Measurements from ENCODE around the gene MUC2. TPM values are rescaled to one million over a fixed set of nuclear protein-coding genes. Genes with fewer than 3 reads are reported as not detected.
A peak's percentile ranks its signal among the peaks of the same experiment; 100 is the strongest.

Gene MUC2
- polyA plus RNA-seq, 1 donor = 94.8 TPM

DNA sequence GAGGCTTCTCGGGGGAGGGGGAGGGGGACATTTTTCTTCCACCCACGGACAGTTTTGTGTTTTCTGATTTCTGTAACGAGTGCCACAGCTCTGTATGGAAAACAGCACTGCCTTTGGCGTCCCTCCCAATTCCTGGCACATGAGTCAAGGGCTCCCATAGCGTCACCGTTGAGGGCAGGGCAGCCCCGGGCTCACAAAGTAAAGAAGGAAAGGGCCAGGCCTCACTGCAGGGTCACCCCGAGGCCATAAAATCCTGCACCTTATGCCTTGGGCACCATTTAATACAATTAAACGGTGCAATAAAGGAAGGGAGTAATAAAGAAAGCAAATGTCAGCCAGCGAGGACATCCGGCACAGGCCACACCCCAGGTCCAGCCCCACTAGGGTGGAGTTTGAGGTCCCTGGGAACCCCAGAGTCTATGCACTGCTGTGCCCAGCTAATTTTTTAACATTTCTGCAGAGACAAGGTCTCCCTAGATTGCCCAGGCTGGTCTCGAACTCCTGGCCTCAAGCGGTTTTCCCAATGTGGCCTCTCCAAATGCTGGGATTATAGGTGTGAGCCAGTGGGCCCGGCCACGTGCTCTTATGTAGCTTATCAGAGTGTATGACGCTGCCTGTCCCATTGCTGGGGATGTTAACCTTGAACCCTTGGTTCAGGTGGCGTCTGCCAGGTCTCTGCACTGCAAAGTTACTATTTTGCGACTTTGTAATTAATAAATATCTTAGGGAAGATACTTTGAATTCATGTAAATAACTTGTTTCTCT is 13.6 kb upstream of the MUC2 start:
- H3K9me3 ChIP-seq (ENCODE audit: control insufficient read depth, low read depth, low read length) = peaks cover 8% of the 10 kb centered on the region
- H3K27ac ChIP-seq (ENCODE audit: low read length) = peak overlapping the region; percentile 39
- no peak overlapping the region for H3K4me3 ChIP-seq (ENCODE audit: low read length)
- H3K36me3 ChIP-seq (ENCODE audit: control insufficient read depth, insufficient read depth, low read length) = no peaks in the 10 kb centered on the region
- peaks cover 4% of the 10 kb centered on the region for H3K4me1 ChIP-seq (ENCODE audit: control insufficient read depth, insufficient read depth, low read length)
- no peaks in the 10 kb centered on the region for H3K27me3 ChIP-seq (ENCODE audit: control insufficient read depth, insufficient read depth, low read length)
- DNase-seq = peak; percentile 65 to 80
- WGBS (ENCODE audit: insufficient coverage, low lambda C conversion rate) = no CpG with 5 or more reads among the region's 18 CpGs

DNA sequence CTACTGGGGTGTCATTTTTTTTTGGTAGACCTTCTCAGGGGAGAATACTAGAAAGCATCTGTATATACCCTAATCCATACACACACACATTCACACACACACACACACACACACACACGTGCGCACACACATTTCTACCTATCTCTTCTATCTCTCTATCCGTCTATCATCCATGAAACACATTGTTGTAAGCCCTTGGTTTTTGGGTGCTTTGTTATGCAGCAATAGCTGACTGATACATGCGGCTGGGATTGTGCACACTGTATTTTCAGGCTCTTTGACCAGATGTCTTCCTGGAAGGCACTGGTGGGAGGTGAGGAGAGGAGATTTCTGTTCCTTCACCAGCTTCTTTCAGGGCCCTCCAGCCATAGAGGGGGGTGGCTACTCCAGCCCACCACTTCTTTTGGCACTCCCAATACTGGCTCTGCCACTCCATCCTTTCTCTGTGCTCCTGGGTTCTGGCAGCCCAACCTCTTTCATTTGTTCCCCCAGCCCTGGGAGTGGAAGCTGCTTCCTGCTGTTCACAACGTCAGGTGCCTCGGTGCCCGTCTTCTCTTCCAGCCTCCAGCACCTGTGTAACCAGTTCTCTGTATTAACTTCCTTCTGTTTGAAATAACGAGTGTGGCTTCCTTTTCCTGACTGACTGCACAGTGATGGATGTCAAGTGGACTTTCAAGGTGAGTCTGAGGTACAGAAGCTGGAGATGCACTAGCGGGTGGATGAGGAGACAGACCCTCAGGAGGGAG is 12.4 kb upstream of the MUC2 start:
- DNase-seq = no peak

DNA sequence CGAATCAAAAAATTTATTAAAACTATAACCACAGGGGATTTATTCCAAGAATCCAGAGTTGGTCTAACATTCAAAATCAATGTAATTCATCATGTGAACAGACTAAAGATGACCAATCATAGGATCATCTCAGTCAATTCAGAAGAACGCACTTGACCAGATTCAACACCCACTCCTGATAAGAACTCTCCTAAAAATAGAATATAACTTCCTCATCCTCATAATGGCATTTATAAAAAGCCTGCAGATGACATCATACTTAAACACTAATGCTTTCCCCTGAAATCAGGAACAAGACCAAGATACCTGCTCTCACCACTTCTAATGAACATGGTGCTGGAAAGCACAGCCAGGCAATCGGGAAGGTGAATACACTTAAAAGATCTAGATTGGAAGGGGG is 10.5 kb upstream of the MUC2 start:
- 57% methylated on average over 1 of the region's 3 CpGs for WGBS (ENCODE audit: insufficient coverage, low lambda C conversion rate)
- H3K27me3 ChIP-seq (ENCODE audit: control insufficient read depth, insufficient read depth, low read length) = no peaks in the 10 kb centered on the region
- no peaks in the 10 kb centered on the region for H3K36me3 ChIP-seq (ENCODE audit: control insufficient read depth, insufficient read depth, low read length)
- H3K9me3 ChIP-seq (ENCODE audit: control insufficient read depth, low read depth, low read length) = peaks cover 8% of the 10 kb centered on the region
- peaks cover 4% of the 10 kb centered on the region for H3K4me1 ChIP-seq (ENCODE audit: control insufficient read depth, insufficient read depth, low read length)
- no peak overlapping the region for H3K4me3 ChIP-seq (ENCODE audit: low read length)
- no peak for DNase-seq
- no peak overlapping the region for H3K27ac ChIP-seq (ENCODE audit: low read length)

More for the DNA sequence above, 12.4 kb upstream of the MUC2 start:
- Histone ChIP-seq H3K4me1 (ENCODE audit: control insufficient read depth, insufficient read depth, low read length) (peaks cover 4% of the 10 kb centered on the region), H3K36me3 (ENCODE audit: control insufficient read depth, insufficient read depth, low read length) (no peaks in the 10 kb centered on the region), H3K27ac (ENCODE audit: low read length) (no peak overlapping the region), H3K4me3 (ENCODE audit: low read length) (no peak overlapping the region), H3K9me3 (ENCODE audit: control insufficient read depth, low read depth, low read length) (peaks cover 8% of the 10 kb centered on the region), H3K27me3 (ENCODE audit: control insufficient read depth, insufficient read depth, low read length) (no peaks in the 10 kb centered on the region)
- 80% methylated on average over 1 of the region's 9 CpGs for WGBS (ENCODE audit: insufficient coverage, low lambda C conversion rate)

DNA sequence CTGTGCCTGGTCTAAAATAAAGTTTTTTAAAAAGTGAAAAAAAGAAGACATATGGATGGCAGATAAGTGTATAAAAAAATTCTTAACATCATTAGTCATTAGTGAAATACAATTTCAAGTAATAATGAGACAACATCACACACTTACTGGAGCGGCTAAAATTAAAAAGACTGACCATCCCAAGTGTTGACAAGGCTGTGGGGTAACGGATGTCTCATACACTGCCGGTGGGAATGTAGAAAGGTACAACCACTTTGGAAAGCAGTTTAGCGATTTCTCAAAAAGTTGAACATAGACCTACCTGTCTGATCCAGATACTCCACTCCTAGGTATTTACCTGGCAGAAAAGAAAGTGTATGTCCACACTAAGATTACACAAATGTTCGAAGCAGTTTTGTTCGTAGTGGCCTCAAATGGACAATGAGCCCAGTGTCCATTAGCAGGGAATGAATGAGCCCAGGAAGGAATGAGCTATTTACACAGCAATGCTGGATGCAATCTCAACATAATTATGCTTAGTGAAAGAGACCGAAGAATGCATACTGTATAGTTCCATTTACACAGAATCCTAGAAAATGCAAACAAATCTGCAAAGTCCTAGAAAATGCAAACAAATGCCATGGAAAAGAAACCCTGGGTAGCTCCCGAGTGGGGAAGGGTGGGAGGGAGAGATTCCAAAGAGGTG is 6.7 kb upstream of the MUC2 start:
- Histone ChIP-seq H3K4me1 (ENCODE audit: control insufficient read depth, insufficient read depth, low read length) (peaks cover 6% of the 10 kb centered on the region), H3K27ac (ENCODE audit: low read length) (no peak overlapping the region), H3K9me3 (ENCODE audit: control insufficient read depth, low read depth, low read length) (no peaks in the 10 kb centered on the region), H3K36me3 (ENCODE audit: control insufficient read depth, insufficient read depth, low read length) (no peaks in the 10 kb centered on the region), H3K27me3 (ENCODE audit: control insufficient read depth, insufficient read depth, low read length) (no peaks in the 10 kb centered on the region), H3K4me3 (ENCODE audit: low read length) (no peak overlapping the region)
- no peak for DNase-seq
- 100% methylated on average over 1 of the region's 8 CpGs for WGBS (ENCODE audit: insufficient coverage, low lambda C conversion rate)

DNA sequence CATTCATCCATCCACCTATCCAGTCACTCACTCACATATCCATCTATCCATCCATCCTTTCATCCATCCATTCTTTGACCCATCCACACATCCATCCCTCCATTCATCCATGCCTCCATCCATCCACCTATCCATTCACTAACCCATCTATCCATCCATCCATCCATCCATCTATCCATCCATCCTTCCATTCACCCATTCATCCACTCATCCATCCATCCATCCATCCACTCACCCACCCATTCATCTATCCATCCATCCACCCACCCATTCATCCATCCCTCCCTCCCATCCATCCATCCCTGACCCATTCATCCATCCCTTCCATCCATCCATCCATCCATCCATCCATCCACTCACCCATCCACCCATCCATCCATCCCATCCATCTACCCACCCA is 4.9 kb upstream of the MUC2 start:
- no peak overlapping the region for H3K4me3 ChIP-seq (ENCODE audit: low read length)
- peaks cover 4% of the 10 kb centered on the region for H3K9me3 ChIP-seq (ENCODE audit: control insufficient read depth, low read depth, low read length)
- no peaks in the 10 kb centered on the region for H3K27me3 ChIP-seq (ENCODE audit: control insufficient read depth, insufficient read depth, low read length)
- H3K36me3 ChIP-seq (ENCODE audit: control insufficient read depth, insufficient read depth, low read length) = no peaks in the 10 kb centered on the region
- no peak overlapping the region for H3K27ac ChIP-seq (ENCODE audit: low read length)
- no peak for DNase-seq
- H3K4me1 ChIP-seq (ENCODE audit: control insufficient read depth, insufficient read depth, low read length) = peaks cover 22% of the 10 kb centered on the region

DNA sequence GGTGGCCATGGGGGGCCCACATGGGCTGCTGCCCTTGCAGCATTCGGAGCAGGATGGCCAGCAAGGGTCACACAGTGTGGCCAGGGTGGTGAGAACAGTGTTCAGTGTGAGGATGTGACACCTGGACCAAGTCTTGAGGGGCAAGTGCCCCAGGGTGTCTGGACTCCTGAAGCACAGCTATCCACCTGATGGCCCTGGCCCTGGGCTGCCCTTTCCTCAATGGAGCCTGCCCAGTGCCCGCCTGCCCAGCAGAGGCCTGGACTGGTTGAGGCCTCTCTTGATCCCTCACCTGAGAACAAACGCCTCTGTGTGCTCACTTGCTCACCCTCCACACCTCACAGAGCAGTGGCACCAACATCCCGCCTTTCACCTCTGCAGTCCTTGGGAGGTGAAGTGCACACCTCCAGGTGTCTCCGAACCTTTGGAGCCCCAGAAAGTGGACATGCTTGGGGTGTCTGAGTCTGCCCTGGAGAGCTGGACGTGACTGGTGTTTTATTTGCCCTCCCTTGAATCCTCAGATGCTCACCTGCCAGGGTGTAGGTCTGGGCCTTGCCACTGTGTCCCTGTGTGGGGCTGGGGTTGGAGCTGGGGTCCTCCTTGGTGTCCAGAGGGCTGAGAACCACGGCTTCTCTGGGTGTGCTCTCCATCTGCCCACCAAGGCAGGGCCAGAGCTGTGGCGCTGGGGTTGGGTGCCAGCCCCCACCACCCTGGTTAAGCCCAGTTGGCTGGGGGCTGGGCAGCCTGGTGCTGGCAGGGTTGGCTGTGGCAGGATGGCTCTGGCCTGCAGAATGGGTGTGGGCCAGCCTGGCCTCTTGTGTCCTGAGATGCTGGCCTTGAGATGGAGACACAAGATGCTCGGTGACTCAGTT is 3.8 kb upstream of the MUC2 start:
- H3K27me3 ChIP-seq (ENCODE audit: control insufficient read depth, insufficient read depth, low read length) = no peaks in the 10 kb centered on the region

GRCh38 chr11:1071571-1072115 is 3.0 kb upstream of the MUC2 start:
- no CpG with 5 or more reads among the region's 21 CpGs for WGBS (ENCODE audit: insufficient coverage, low lambda C conversion rate)
- Histone ChIP-seq H3K9me3 (ENCODE audit: control insufficient read depth, low read depth, low read length) (peaks cover 4% of the 10 kb centered on the region), H3K36me3 (ENCODE audit: control insufficient read depth, insufficient read depth, low read length) (no peaks in the 10 kb centered on the region), H3K27ac (ENCODE audit: low read length) (no peak overlapping the region), H3K4me1 (ENCODE audit: control insufficient read depth, insufficient read depth, low read length) (peaks cover 22% of the 10 kb centered on the region), H3K4me3 (ENCODE audit: low read length) (no peak overlapping the region), H3K27me3 (ENCODE audit: control insufficient read depth, insufficient read depth, low read length) (no peaks in the 10 kb centered on the region)
- no peak for DNase-seq

More for the DNA sequence above, 3.8 kb upstream of the MUC2 start:
- no peak overlapping the region for H3K4me3 ChIP-seq (ENCODE audit: low read length)
- WGBS (ENCODE audit: insufficient coverage, low lambda C conversion rate) = no CpG with 5 or more reads among the region's 9 CpGs
- H3K4me1 ChIP-seq (ENCODE audit: control insufficient read depth, insufficient read depth, low read length) = peaks cover 22% of the 10 kb centered on the region
- peaks cover 4% of the 10 kb centered on the region for H3K9me3 ChIP-seq (ENCODE audit: control insufficient read depth, low read depth, low read length)
- no peak for DNase-seq
- no peak overlapping the region for H3K27ac ChIP-seq (ENCODE audit: low read length)
- no peaks in the 10 kb centered on the region for H3K36me3 ChIP-seq (ENCODE audit: control insufficient read depth, insufficient read depth, low read length)

DNA sequence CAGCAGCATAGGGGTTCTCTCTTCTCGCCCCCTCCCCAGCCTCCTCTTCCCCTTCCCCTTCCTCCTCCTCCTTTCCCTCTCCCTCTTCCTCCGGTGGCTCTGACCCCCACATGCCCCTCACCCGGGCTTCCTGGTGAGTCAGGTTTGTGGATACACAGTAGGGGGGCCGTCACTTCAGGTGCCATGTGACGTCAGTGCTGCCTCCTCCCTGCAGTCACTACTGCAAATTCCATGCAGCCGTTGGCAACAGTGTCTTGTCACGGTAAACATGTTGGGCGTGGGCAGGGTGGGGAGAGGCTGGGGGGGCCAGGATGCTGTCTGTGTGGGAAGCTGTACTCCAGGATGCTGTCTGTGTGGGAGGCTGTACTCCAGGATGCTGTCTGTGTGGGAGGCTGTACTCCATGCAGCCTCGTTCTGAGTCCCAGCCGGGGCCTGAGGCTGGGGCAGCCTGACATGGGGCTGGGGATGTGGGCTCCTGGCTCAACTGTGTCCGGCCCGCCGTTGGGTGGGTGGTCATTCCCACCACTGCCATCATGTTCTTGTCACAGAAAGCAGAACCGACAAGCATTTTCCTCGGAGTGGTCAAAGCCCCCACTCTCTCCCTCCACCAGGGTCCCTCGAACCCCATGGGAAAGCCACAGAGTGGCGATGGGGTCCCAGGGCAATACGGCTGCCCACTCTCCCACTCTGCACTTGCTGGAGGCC is 2.4 kb upstream of the MUC2 start:
- Histone ChIP-seq H3K27me3 (ENCODE audit: control insufficient read depth, insufficient read depth, low read length) (no peaks in the 10 kb centered on the region), H3K9me3 (ENCODE audit: control insufficient read depth, low read depth, low read length) (peaks cover 6% of the 10 kb centered on the region), H3K27ac (ENCODE audit: low read length) (no peak overlapping the region), H3K4me3 (ENCODE audit: low read length) (no peak overlapping the region), H3K36me3 (ENCODE audit: control insufficient read depth, insufficient read depth, low read length) (no peaks in the 10 kb centered on the region), H3K4me1 (ENCODE audit: control insufficient read depth, insufficient read depth, low read length) (peaks cover 22% of the 10 kb centered on the region)
- peak; percentile 49 to 53 for DNase-seq
- no CpG with 5 or more reads among the region's 18 CpGs for WGBS (ENCODE audit: insufficient coverage, low lambda C conversion rate)

- no CpG with 5 or more reads among the region's 9 CpGs for WGBS (ENCODE audit: insufficient coverage, low lambda C conversion rate)
- Histone ChIP-seq H3K27me3 (ENCODE audit: control insufficient read depth, insufficient read depth, low read length) (no peaks in the 10 kb centered on the region), H3K4me1 (ENCODE audit: control insufficient read depth, insufficient read depth, low read length) (peaks cover 22% of the 10 kb centered on the region), H3K36me3 (ENCODE audit: control insufficient read depth, insufficient read depth, low read length) (no peaks in the 10 kb centered on the region), H3K9me3 (ENCODE audit: control insufficient read depth, low read depth, low read length) (peaks cover 11% of the 10 kb centered on the region), H3K4me3 (ENCODE audit: low read length) (no peak overlapping the region), H3K27ac (ENCODE audit: low read length) (no peak overlapping the region)
- no peak for DNase-seq
These were observed 1.8 kb upstream of the MUC2 start for GRCh38 chr11:1072821-1073231.

Measured in large intestine (tissue), 3 donors.